Activated T-helper 1 cell treated with anti-CD3 and anti-CD28 coated beads, Interleukin-2, amount 50 U/mL, for 16 hours (primary cell): ENCODE data around the gene TNIK.

Source experiments
- DNase-seq, 2 donors: peaks; one replicate each; pipeline ENCODE4 v3.0.0-alpha.2; 2020; ENCODE audit warnings: low read depth in 1 of 2, low spot score in 1 of 2

Gene TNIK

GRCh38 chr3:171286580-171287249 lies 173.5 kb downstream of the TNIK start:
- DNase-seq, result no peak

- DNase-seq, result no peak
Measured at GRCh38 chr3:171285287-171285686, 174.9 kb downstream of the TNIK start.

GRCh38 chr3:171284308-171285075 lies 175.7 kb downstream of the TNIK start:
- DNase-seq, result no peak

GRCh38 chr3:171283848-171284222 lies 176.4 kb downstream of the TNIK start:
- no peak for DNase-seq

GRCh38 chr3:171283183-171283847 lies 176.9 kb downstream of the TNIK start:
- DNase-seq, result no peak

GRCh38 chr3:171282041-171282440 lies 178.2 kb downstream of the TNIK start:
- DNase-seq, result no peak

GRCh38 chr3:171281256-171281992 lies 178.8 kb downstream of the TNIK start:
- no peak for DNase-seq

- DNase-seq, result no peak
Measured at GRCh38 chr3:171279972-171280371, 180.2 kb downstream of the TNIK start.

- no peak for DNase-seq
Measured at GRCh38 chr3:171278299-171278590, 182.0 kb downstream of the TNIK start.

GRCh38 chr3:171277456-171278298 lies 182.5 kb downstream of the TNIK start:
- DNase-seq, result no peak

GRCh38 chr3:171276923-171277322 lies 183.3 kb downstream of the TNIK start:
- DNase-seq, result no peak

- DNase-seq, result no peak
Measured at GRCh38 chr3:171274222-171274621, 186.0 kb downstream of the TNIK start.

GRCh38 chr3:171270541-171270940 lies 189.7 kb downstream of the TNIK start:
- DNase-seq, result no peak

GRCh38 chr3:171269542-171269941 lies 190.7 kb downstream of the TNIK start:
- DNase-seq, result no peak

GRCh38 chr3:171268677-171269076 lies 191.5 kb downstream of the TNIK start:
- DNase-seq, result no peak

GRCh38 chr3:171267104-171267503 lies 193.1 kb downstream of the TNIK start:
- DNase-seq, result no peak

GRCh38 chr3:171266740-171267073 lies 193.5 kb downstream of the TNIK start:
- no peak for DNase-seq

GRCh38 chr3:171266034-171266739 lies 194.0 kb downstream of the TNIK start:
- DNase-seq, result no peak

GRCh38 chr3:171264758-171265157 lies 195.4 kb downstream of the TNIK start:
- no peak for DNase-seq

- DNase-seq, result no peak
Measured at GRCh38 chr3:171262431-171262830, 197.8 kb downstream of the TNIK start.
